Caki2 (cell line): ENCODE data around the gene LBR. TPM values are rescaled to one million over a fixed set of nuclear protein-coding genes. Genes with fewer than 3 reads are reported as not detected.
"Not testable (repeated sequence)": the region's sequence is repeated elsewhere in the genome, so short reads cannot be mapped to it uniquely, and the experiment has no call there.

Experiments used
- DNase-seq: peaks from one replicate; pipeline ENCODE4 v3.0.0-alpha.2; 2015; ENCODE audit warnings: low read depth
- in situ Hi-C: cut with HindIII; loops from 2 replicates; pipeline ENCODE4 v1.10.0; 2016; ENCODE audit warnings: low sequenced_read_pairs, low pct_unique_long_range_greater_than_20kb, mixed read lengths
- total RNA-seq: library from RNA; depleted of rRNA; stranded (reverse); fragments of >200 nt; shearing (Covaris generic); gene quantifications from 2 replicates; pipeline ENCODE4 v1.2.3, GENCODE V29; 2014; ENCODE audit warnings: low replicate concordance; rRNA removed

Gene LBR
- 53.4 and 58.3 TPM in 2 replicates for total RNA-seq

GRCh38 chr1:225427235-225428067 is at the start of gene LBR:
TSS of gene LBR (minus strand) at chr1:225428038. CDS start at chr1:225424075, 3,963 bp downstream.
- in situ Hi-C loops, result no loop called here

GRCh38 chr1:225477296-225477911 is 49.6 kb upstream of the LBR start:
- in situ Hi-C loops, result no loop called here
- no peak for DNase-seq

More at GRCh38 chr1:225427235-225428067, at the start of gene LBR:
- DNase-seq, result no peak

GRCh38 chr1:225476538-225476988 is 48.7 kb upstream of the LBR start:
- DNase-seq, result no peak
- in situ Hi-C loops, result no loop called here

- DNase-seq, result no peak
- in situ Hi-C loops, result no loop called here
Observed at GRCh38 chr1:225476100-225476511, 48.3 kb upstream of the LBR start.

GRCh38 chr1:225474986-225475820 is 47.4 kb upstream of the LBR start:
- in situ Hi-C loops, result no loop called here
- peak; percentile 79 for DNase-seq

- in situ Hi-C loops, result no loop called here
- DNase-seq, result no peak
Observed at GRCh38 chr1:225474439-225474985, 46.7 kb upstream of the LBR start.

- in situ Hi-C loops, DNase-seq: not testable (repeated sequence)
Observed at GRCh38 chr1:225473676-225474438, 46.0 kb upstream of the LBR start.

- in situ Hi-C loops, DNase-seq: not testable (repeated sequence)
Observed at GRCh38 chr1:225473266-225473665, 45.4 kb upstream of the LBR start.

GRCh38 chr1:225471453-225472301 is 43.8 kb upstream of the LBR start:
- DNase-seq, result no peak
- in situ Hi-C loops, result no loop called here

- in situ Hi-C loops, result no loop called here
- no peak for DNase-seq
Observed at GRCh38 chr1:225471109-225471452, 43.2 kb upstream of the LBR start.

- no peak for DNase-seq
- in situ Hi-C loops, result no loop called here
Observed at GRCh38 chr1:225470211-225471108, 42.6 kb upstream of the LBR start.

GRCh38 chr1:225469051-225469450 is 41.2 kb upstream of the LBR start:
- in situ Hi-C loops, result no loop called here
- no peak for DNase-seq

GRCh38 chr1:225468270-225469020 is 40.6 kb upstream of the LBR start:
- DNase-seq, result no peak
- in situ Hi-C loops, result no loop called here

GRCh38 chr1:225467193-225468020 is 39.6 kb upstream of the LBR start:
- no peak for DNase-seq
- in situ Hi-C loops, result no loop called here

GRCh38 chr1:225466848-225467192 is 39.0 kb upstream of the LBR start:
- DNase-seq, result no peak
- in situ Hi-C loops, result no loop called here
